ENCODE data around the gene ARNT2. TPM values are rescaled to one million over a fixed set of nuclear protein-coding genes. Genes with fewer than 3 reads are reported as not detected.

The ARNT2 gene
- polyA plus RNA-seq, 1 of the 3 experiments (the other 2 are of a cell fraction): 17.0 TPM

- H3F3A ChIP-seq (replicated peaks; ENCODE audit: insufficient read depth): no peaks in the 10 kb centered on the region
- peaks cover 2% of the 10 kb centered on the region; the same call in 1 of the 2 replicates for H3K9me3 ChIP-seq
- WGBS (ENCODE audit: low lambda C conversion rate): 84% methylated on average over 14 of the region's 14 CpGs
- ChIA-PET POLR2A (no interaction called here), CTCF (interaction anchor here (0.6 to 1.5 kb wide), 2 partner anchors 175 to 1443 kb away, joined by 3 to 6 read pairs; partner anchors contain the start of gene CEMIP)
- no peak overlapping the region for H3K4me3 ChIP-seq (ENCODE audit: low read depth in 2 of 2, low read length in 1 of 2)
- H3K4me2 ChIP-seq: no peak overlapping the region
- no peaks in the 10 kb centered on the region for H4K20me1 ChIP-seq (ENCODE audit: insufficient read depth)
- TF ChIP-seq GABPA (IDR thresholded peaks at IDR 0.05; ENCODE audit: low read depth) (no peak), PBX3 (IDR thresholded peaks at IDR 0.05) (no peak), EP300 (IDR thresholded peaks at IDR 0.05; ENCODE audit: borderline replicate concordance in 1 of 2, low read depth in 1 of 2, low read length in 1 of 2) (no peak), CHD2 (IDR thresholded peaks at IDR 0.05; ENCODE audit: low read length, partially characterized antibody) (no peak), MXI1 (IDR thresholded peaks at IDR 0.05; ENCODE audit: low read depth, low read length) (no peak), RCOR1 (IDR thresholded peaks at IDR 0.05; ENCODE audit: low read length) (no peak), RAD21 (IDR thresholded peaks at IDR 0.05; ENCODE audit: low read length) (no peak), YY1 (IDR thresholded peaks at IDR 0.05; ENCODE audit: low read depth) (no peak), TCF12 (IDR thresholded peaks at IDR 0.05) (no peak), RFX5 (IDR thresholded peaks at IDR 0.05; ENCODE audit: low read length) (no peak), SIN3A (IDR thresholded peaks at IDR 0.05; ENCODE audit: borderline replicate concordance, low read depth, low read length) (no peak), ZBTB33 (IDR thresholded peaks at IDR 0.05; ENCODE audit: borderline replicate concordance, low read depth) (no peak), FOXJ3 (CRISPR knock-in tag; IDR thresholded peaks at IDR 0.05) (no peak), USF2 (IDR thresholded peaks at IDR 0.05; ENCODE audit: borderline replicate concordance, low read depth, low read length) (no peak), TAF1 (IDR thresholded peaks at IDR 0.05; ENCODE audit: borderline replicate concordance, low read depth, low read length) (no peak), SMC3 (IDR thresholded peaks at IDR 0.05; ENCODE audit: low read depth, low read length) (no peak), POLR2AphosphoS5 (IDR thresholded peaks at IDR 0.05; ENCODE audit: low read depth, low read length) (no peak), REST (IDR thresholded peaks at IDR 0.05; ENCODE audit: low read depth, low read length) (no peak)
- H2AFZ ChIP-seq (ENCODE audit: low read depth): no peak overlapping the region
- no peak overlapping the region for H3K27ac ChIP-seq (ENCODE audit: low read depth in 2 of 2, low read length in 1 of 2)
- no peaks in the 10 kb centered on the region for H3K79me2 ChIP-seq (ENCODE audit: insufficient read depth)
- no peak for DNase-seq
- no peaks in the 10 kb centered on the region for H3K27me3 ChIP-seq (ENCODE audit: insufficient read depth)
- H3K4me1 ChIP-seq (ENCODE audit: control insufficient read depth in 1 of 2, insufficient read depth in 2 of 2, low read depth in 1 of 2, low read length in 1 of 2): peaks cover 7 to 16% of the 10 kb centered on the region in 2 experiments
- no peak overlapping the region for H3K9ac ChIP-seq
- H3K9me2 ChIP-seq: no peaks in the 10 kb centered on the region
- H3K36me3 ChIP-seq (replicated peaks in 1 of 2; ENCODE audit: control insufficient read depth in 1 of 2, insufficient read depth in 2 of 2, low read length in 1 of 2): no peaks in the 10 kb centered on the region
These were observed 200.7 kb downstream of the ARNT2 start for GRCh38 chr15:80604583-80605575.
